D341Med (cell line): ENCODE data around the gene ATP5PF.
"Not testable (repeated sequence)": the region's sequence is repeated elsewhere in the genome, so short reads cannot be mapped to it uniquely, and the experiment has no call there.

Experiments used
- DNase-seq: peaks from one replicate; pipeline ENCODE4 v3.0.0; 2012; ENCODE audit warnings: low spot score

The ATP5PF gene, protein sequence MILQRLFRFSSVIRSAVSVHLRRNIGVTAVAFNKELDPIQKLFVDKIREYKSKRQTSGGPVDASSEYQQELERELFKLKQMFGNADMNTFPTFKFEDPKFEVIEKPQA

GRCh38 chr21:25734904-25735645 lies at the start of gene ATP5PF, which contains the start of gene GABPA:
ATP5PF (minus strand) TSS chr21:25734904; CDS start chr21:25729794, 5,110 bp downstream.
GABPA (plus strand) TSS chr21:25734972; CDS start chr21:25741599, 6,627 bp downstream.
- peak; percentile 92 for DNase-seq

DNA sequence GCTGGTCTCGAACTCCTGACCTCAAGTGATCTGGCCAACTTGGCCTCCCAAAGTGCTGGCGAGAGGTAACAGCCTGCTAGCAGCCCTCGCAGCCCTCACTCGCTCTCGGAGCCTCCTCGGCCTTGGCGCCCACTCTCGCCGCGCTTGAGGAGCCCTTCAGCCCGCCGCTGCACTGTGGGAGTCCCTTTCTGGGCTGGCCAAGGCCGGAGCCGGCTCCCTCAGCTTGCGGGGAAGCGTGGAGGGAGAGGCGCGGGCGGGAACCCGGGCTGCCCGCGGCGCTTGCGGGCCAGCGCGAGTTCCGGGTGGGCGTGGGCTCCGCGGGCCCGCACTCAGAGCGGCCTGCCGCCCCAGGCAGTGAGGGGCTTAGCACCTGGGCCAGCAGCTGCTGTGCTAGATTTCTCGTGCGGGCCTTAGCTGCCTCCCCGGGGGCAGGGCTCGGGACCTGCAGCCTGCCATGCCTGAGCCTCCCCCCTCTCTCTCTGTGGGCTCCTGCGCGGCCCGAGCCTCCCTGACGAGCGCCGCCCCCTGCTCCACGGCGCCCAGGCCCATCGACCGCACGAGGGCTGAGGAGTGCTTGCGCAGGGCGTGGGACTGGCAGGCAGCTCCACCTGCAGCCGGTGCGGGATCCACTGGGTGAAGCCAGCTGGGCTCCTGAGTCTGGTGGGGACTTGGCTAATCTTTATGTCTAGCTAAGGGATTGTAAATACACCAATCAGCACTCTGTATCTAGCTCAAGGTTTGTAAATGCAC lies 43.6 kb upstream of the ATP5PF start:
- DNase-seq: not testable (repeated sequence)

GRCh38 chr21:25776440-25776839 lies 41.7 kb upstream of the ATP5PF start:
- no peak for DNase-seq

DNA sequence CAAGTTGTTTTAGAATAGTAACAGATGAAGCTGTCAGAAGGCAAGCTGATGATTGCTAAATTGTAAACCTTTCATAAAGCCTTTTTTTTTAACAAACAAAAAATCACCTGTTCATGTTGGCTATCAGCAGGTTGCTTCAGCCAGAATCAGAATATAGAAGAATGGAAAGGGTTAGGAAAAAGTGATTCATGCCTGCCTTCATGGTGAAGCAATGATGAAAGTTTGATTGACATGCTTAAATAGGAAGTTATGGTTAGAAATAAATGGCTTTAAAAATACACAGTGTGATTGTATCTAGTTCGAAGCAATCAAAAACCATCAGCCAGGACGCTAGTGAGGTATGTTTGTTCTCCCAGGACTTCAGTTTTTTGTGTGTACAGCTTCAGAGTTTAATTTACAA lies 38.0 kb upstream of the ATP5PF start:
- DNase-seq: no peak

DNA sequence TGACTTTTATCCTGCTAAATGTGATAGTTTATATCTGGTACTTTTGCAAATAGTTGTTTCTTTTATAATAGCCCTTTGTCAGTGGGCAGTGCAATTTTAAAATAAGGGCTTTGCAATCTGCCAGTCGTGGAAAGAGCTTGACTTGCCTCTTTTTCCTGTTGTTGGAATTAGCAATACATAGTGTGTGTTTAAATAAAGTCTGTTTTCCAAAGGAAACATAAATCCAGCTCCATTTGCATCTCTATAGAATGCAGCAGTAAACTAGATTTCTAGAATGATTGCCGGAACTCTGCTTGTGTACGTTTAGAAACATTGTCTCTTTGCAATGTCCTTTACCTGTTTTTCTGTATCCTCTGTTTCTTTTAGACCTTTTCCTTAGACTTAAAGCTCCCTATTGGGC lies 33.2 kb upstream of the ATP5PF start:
- no peak for DNase-seq

DNA sequence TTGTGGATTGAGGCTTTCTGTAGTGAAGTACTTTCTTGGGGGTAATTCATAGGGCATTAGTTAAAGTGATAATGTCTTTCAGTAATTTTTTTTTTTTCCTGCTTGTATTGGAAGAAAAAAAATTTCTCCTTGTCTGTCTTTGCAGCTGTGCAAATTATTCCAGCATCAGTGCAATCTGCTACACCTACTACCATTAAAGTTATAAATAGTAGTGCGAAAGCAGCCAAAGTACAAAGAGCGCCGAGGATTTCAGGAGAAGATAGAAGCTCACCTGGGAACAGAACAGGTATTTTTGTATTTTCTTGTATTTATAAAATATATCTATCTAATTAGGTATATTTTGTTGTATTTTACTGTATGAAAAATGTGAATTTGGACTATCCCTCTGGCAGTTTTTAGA lies 29.4 kb upstream of the ATP5PF start:
- no peak for DNase-seq

GRCh38 chr21:25760677-25761076 lies 26.0 kb upstream of the ATP5PF start:
- no peak for DNase-seq

DNA sequence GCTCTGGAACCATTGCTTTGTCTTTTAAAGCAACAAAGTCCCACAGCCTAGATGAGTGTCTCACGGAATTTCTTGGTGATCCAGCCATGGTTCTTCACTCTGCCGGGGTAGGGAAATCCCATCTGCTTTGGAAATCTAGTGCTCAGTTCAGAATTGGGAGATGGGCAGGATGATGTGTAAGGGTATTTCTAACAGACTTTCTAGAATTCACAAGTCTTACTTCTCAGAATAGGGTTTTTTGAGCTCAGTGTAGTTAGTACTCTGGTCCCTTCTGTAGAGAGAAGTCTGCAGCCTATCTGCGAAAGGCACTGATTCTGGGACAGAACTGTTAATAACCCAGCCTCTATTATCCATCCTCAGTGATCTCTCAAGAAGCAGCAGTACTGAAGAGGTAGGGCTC lies 25.4 kb upstream of the ATP5PF start:
- DNase-seq: no peak

DNA sequence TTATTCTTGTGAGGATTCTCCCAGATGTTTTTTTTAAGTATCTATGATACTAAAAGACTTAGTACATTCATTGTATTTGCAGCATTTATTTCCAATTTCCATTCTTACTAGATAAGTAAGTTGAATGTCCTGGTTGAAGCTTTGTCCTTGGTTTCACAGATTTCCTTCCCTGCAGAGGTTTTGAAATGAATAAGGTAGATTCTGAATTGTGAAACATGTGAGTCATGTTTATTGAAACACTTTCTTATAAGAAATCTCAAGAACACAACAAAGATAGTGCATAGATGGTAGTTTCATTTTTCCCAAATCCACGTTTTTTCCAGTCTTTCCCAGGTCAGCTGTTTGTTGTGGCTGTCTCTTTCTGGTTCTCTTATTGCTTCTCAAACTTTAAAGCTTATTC lies 24.9 kb upstream of the ATP5PF start:
- DNase-seq: no peak

GRCh38 chr21:25757531-25757930 lies 22.8 kb upstream of the ATP5PF start:
- no peak for DNase-seq

DNA sequence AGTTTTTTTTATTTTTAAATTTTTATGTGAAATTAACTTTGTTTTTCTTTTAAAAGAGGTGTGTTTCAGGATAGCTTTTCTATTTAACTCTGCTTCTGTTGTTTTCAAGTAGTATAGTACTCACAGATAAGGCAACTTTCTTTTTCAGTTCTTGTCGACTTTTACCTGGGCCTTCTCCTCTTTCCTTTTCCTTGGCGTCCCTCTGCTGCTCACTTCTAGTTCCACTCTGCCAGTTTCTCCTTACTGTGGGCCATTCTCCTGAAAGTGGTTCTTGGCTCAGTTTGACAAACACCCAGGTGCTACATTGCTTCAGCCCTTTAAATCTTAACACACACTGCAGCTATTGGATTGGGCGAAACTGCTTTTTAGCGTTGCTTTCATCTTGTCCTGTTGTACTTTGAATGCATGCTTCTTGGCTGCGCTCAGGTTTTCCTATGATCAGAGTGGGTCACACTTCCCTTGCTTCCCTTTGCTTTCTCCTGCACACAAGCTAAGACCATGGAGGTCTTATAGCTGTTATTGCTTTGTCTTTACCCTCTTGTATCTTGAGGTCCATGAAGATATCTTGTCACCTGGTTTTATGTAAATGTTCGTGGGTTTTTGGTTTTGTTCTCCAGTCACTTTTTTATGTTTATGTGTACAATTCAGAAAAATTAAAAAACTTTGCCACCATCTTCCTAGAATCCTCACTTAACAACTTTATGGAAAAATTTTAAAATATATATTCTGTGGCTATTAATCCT lies 21.7 kb upstream of the ATP5PF start:
- no peak for DNase-seq

DNA sequence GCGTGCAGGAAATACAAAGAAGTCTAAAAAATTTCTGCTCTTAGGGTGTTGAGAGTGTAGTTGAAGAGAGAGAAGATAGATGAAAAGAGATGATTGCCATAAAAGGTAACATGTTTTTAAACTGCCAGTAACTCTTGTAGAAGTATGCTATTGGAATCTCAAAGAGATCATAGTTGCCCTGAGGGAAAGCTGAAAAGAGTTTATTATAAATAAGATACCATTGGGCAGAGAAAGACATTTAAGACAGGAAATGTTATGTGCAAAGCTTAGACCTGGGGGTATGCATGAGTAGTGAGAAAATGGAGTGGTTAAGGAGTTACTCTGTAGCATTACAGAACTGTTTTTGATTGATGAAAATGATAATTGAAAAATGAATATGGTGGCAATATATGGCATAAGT lies 17.7 kb upstream of the ATP5PF start:
- no peak for DNase-seq

DNA sequence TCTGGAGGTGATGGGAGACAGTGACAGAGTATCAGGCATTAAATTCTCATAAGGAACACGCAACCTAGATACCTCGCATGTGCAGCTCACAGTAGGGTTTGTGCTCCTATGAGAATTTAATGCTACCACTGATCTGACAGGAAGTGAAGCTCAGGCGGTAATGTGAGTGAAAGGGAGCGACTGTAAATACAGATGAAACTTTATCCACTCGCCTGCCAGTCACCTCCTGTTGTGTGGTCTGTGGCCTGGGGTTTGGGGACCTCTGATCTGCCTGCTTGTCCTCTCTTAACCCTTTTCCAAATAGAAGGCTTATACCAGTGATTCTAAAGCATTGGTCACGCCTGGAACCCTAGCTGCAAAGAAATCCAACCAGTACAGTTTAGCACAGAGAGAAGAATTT lies 15.4 kb upstream of the ATP5PF start:
- DNase-seq: no peak

DNA sequence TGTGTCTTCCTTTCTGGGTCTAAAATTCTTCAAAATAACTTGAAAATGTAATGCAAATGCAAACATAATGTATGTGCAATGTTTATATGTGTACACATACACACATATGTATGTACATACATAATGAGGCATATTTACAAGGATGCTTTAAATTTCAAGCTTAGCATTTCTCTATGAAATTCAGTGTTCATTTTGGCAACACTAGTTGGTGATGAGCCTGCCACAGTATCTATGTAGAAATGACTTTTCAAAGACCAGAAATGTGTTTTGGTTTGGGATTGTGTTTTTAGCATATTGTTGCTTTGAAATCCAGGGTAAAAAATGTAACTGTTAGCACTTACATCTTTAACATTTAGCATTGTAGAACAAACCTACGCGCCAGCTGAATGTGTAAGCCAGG lies 10.2 kb upstream of the ATP5PF start:
- no peak for DNase-seq

GRCh38 chr21:25742900-25743299 lies 8.2 kb upstream of the ATP5PF start:
- DNase-seq: no peak

- DNase-seq: no peak
Observed at GRCh38 chr21:25737421-25737820, 2.7 kb upstream of the ATP5PF start.

GRCh38 chr21:25735646-25736597 lies 1.2 kb upstream of the ATP5PF start:
- peak; percentile 85 for DNase-seq

- DNase-seq: no peak
Observed at GRCh38 chr21:25734654-25734903, 125 bp downstream of the ATP5PF start.

- DNase-seq: peak; percentile 37
Observed at GRCh38 chr21:25733859-25734653, 648 bp downstream of the ATP5PF start.

DNA sequence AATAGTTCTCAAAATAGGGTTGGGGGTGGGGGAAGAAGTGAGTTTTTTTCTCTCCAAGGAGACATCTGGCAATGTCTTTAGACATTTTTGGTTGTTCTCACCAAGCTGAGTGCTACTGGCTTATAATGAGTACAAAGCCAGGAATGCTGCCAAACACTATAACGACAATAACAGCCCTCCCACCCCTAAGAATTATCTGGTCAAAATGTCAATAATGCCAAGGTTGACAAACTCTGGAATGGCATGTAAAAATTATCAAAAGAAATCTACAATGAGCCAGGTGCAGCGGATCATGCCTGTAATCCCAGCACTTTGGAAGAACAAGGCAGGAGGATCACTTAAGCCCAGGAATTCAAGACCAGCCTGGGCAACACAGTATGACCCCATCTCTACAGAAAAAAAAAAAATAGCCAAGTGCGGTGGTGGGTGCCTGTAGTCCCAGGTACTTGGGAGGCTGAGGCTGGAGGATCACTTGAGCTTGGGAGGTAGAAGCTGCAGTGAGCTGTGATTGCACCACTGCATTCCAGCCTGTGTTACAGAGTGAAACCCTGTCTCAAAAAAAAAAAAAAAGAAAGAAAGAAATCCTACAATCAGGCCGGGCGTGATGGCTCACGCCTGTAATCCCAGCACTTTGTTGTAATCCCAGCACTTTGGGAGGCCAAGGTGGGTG lies 2.5 kb downstream of the ATP5PF start:
- DNase-seq: no peak
